Astrocyte (in vitro differentiated cells and primary cell): ENCODE data around the gene CRADD. TPM values are rescaled to one million over a fixed set of nuclear protein-coding genes. Genes with fewer than 3 reads are reported as not detected.

Experiments used
- DNase-seq: peaks from one replicate; pipeline ENCODE4 v3.0.0-alpha.2; 2010; ENCODE audit warnings: low read depth
- FAIRE-seq: peaks from 2 replicates; lab custom pipeline; 2011; peaks lifted over from hg19 to GRCh38; lab: Jason Lieb, UNC
- H2AFZ ChIP-seq: 2 replicates; pipeline ENCODE4 v1.6.0; 2012; ENCODE audit warnings: low read depth, low read length, inconsistent platforms
- H3K27ac ChIP-seq: 2 replicates; pipeline ENCODE4 v1.5.1; 2011; ENCODE audit warnings: low read depth, low read length, inconsistent platforms
- H3K27me3 ChIP-seq: 2 replicates; pipeline ENCODE4 v1.6.0; 2011; ENCODE audit warnings: low read length, inconsistent platforms; ENCODE audit not compliant: insufficient read depth
- H3K36me3 ChIP-seq: 2 replicates; pipeline ENCODE4 v1.5.1; 2011; ENCODE audit warnings: low read length, inconsistent platforms; ENCODE audit not compliant: insufficient read depth
- H3K4me1 ChIP-seq: 2 replicates; pipeline ENCODE4 v1.5.1; 2011; ENCODE audit warnings: low read length, inconsistent platforms; ENCODE audit not compliant: insufficient read depth
- H3K4me2 ChIP-seq: 2 replicates; pipeline ENCODE4 v1.6.0; 2012; ENCODE audit warnings: low read length, inconsistent platforms
- H3K4me3 ChIP-seq: 2 replicates; pipeline ENCODE4 v1.5.1; 2011; ENCODE audit warnings: low read depth, mild to moderate bottlenecking, low read length, inconsistent platforms; ENCODE audit not compliant: insufficient read depth
- H3K79me2 ChIP-seq: 2 replicates; pipeline ENCODE4 v1.6.0; 2012; ENCODE audit warnings: mild to moderate bottlenecking, low read length, inconsistent platforms; ENCODE audit not compliant: insufficient read depth
- H3K9ac ChIP-seq: 2 replicates; pipeline ENCODE4 v1.6.0; 2012; ENCODE audit warnings: mild to moderate bottlenecking, low read length, inconsistent platforms
- H3K9me3 ChIP-seq: 2 replicates; pipeline ENCODE4 v1.5.1; 2012; ENCODE audit warnings: low read depth, mild to moderate bottlenecking, low read length, inconsistent platforms; ENCODE audit not compliant: insufficient read depth
- H4K20me1 ChIP-seq: 2 replicates; pipeline ENCODE4 v1.6.0; 2012; ENCODE audit warnings: low read length, inconsistent platforms; ENCODE audit not compliant: insufficient read depth
- H3K27ac Mint-ChIP-seq: one replicate; pipeline ENCODE4 v1.8.0; 2021; ENCODE audit warnings: mild to moderate bottlenecking, mixed read lengths; ENCODE audit not compliant: unreplicated experiment
- H3K27me3 Mint-ChIP-seq: one replicate; pipeline ENCODE4 v1.8.0; 2021; ENCODE audit warnings: low read depth, mixed read lengths; ENCODE audit not compliant: unreplicated experiment
- H3K36me3 Mint-ChIP-seq: one replicate; pipeline ENCODE4 v1.8.0; 2021; ENCODE audit warnings: low read depth, mixed read lengths; ENCODE audit not compliant: unreplicated experiment
- H3K4me1 Mint-ChIP-seq: one replicate; pipeline ENCODE4 v1.8.0; 2021; ENCODE audit warnings: low read depth, mixed read lengths; ENCODE audit not compliant: unreplicated experiment
- H3K4me3 Mint-ChIP-seq: one replicate; pipeline ENCODE4 v1.8.0; 2021; ENCODE audit warnings: mild to moderate bottlenecking, moderate library complexity, mixed read lengths; ENCODE audit not compliant: unreplicated experiment
- H3K9me3 Mint-ChIP-seq: one replicate; pipeline ENCODE4 v1.8.0; 2021; ENCODE audit warnings: mild to moderate bottlenecking, mixed read lengths; ENCODE audit not compliant: unreplicated experiment
- EZH2 ChIP-seq: IDR thresholded peaks from 2 replicates; pipeline ENCODE4 v1.6.1; 2012; ENCODE audit warnings: mild to moderate bottlenecking, low read length, inconsistent platforms; ENCODE audit not compliant: insufficient read depth
- total RNA-seq: library from RNA; stranded (reverse); gene quantifications from 2 replicates; pipeline ENCODE4 v1.2.1, GENCODE V29; 2021
- TF ChIP-seq, protein P1 (sequence below): IDR thresholded peaks from 2 replicates; pipeline ENCODE4 v1.5.1; 2011; ENCODE audit warnings: low read depth, mild to moderate bottlenecking, inconsistent platforms, low read length, moderate library complexity; ENCODE audit not compliant: insufficient read depth

Gene CRADD
- total RNA-seq, 1 donor from 2014 or later: 8.8 TPM

DNA sequence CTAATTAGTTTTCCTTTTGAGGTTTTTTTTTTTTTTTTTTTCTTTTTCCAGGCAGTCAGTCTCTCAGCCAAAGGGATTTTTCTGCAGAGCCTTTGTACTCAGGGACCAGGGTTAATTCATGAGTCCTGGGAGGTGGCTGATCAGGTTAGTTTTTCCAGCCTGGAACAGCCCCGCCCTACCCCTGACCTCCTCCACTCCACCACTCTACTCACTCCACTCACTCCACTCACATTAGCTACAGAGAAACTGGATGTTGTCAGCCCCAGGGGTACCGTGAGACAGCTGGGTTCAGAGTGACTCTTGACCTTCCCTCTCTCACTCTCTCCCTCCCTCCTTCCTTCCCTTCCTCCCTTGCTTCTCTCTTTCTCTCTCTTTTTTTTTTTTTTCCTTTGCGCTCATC, 161.0 kb downstream of the CRADD start:
- no peaks in the 10 kb centered on the region for H3K36me3 Mint-ChIP-seq
- H3K27me3 ChIP-seq: no peaks in the 10 kb centered on the region
- no peak overlapping the region for H3K27ac ChIP-seq
- no peak for TF ChIP-seq EZH2
- TF ChIP-seq, protein P1, sequence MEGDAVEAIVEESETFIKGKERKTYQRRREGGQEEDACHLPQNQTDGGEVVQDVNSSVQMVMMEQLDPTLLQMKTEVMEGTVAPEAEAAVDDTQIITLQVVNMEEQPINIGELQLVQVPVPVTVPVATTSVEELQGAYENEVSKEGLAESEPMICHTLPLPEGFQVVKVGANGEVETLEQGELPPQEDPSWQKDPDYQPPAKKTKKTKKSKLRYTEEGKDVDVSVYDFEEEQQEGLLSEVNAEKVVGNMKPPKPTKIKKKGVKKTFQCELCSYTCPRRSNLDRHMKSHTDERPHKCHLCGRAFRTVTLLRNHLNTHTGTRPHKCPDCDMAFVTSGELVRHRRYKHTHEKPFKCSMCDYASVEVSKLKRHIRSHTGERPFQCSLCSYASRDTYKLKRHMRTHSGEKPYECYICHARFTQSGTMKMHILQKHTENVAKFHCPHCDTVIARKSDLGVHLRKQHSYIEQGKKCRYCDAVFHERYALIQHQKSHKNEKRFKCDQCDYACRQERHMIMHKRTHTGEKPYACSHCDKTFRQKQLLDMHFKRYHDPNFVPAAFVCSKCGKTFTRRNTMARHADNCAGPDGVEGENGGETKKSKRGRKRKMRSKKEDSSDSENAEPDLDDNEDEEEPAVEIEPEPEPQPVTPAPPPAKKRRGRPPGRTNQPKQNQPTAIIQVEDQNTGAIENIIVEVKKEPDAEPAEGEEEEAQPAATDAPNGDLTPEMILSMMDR: no peak
- DNase-seq (no peak), FAIRE-seq (no peak)
- H3K4me2 ChIP-seq: no peak overlapping the region
- no peaks in the 10 kb centered on the region for H3K36me3 ChIP-seq
- H3K9ac ChIP-seq: no peak overlapping the region
- H3K79me2 ChIP-seq: no peaks in the 10 kb centered on the region
- H3K9me3 Mint-ChIP-seq: no peaks in the 10 kb centered on the region
- no peak overlapping the region for H3K27ac Mint-ChIP-seq
- no peaks in the 10 kb centered on the region for H3K4me1 ChIP-seq
- no peak overlapping the region for H2AFZ ChIP-seq
- no peak overlapping the region for H3K4me3 ChIP-seq
- H4K20me1 ChIP-seq: no peaks in the 10 kb centered on the region
- no peaks in the 10 kb centered on the region for H3K9me3 ChIP-seq
- no peak overlapping the region for H3K4me3 Mint-ChIP-seq
- H3K27me3 Mint-ChIP-seq: no peaks in the 10 kb centered on the region
- peaks cover 4% of the 10 kb centered on the region for H3K4me1 Mint-ChIP-seq

DNA sequence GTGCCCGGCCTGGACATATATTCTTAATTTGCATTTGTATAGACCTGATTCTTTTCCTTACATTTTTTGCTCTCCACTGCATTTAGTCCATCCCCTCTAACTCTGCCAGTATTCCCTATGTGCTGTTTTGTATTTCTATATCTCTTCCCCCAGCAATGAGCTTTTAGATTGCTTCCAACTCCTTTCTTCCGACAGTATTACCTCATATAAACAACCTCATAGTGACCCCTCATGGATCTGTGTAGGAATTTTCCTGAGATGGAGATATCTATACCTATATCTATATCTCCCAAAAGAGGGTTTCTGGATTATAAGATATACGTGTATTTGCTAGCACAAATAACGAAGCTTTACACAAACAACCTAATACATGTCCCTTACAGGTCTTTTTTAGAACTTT, 161.9 kb downstream of the CRADD start:
- TF ChIP-seq EZH2: no peak
- TF ChIP-seq, protein P1: no peak
- Mint-ChIP-seq H3K36me3 (no peaks in the 10 kb centered on the region), H3K9me3 (no peaks in the 10 kb centered on the region), H3K4me3 (no peak overlapping the region), H3K27ac (no peak overlapping the region), H3K27me3 (no peaks in the 10 kb centered on the region), H3K4me1 (peaks cover 4% of the 10 kb centered on the region)
- Histone ChIP-seq H3K79me2 (no peaks in the 10 kb centered on the region), H3K4me3 (no peak overlapping the region), H4K20me1 (no peaks in the 10 kb centered on the region), H3K36me3 (no peaks in the 10 kb centered on the region), H3K4me2 (no peak overlapping the region), H3K27me3 (no peaks in the 10 kb centered on the region), H3K27ac (no peak overlapping the region), H2AFZ (no peak overlapping the region), H3K4me1 (no peaks in the 10 kb centered on the region), H3K9me3 (no peaks in the 10 kb centered on the region), H3K9ac (no peak overlapping the region)
- FAIRE-seq (no peak), DNase-seq (no peak)

DNA sequence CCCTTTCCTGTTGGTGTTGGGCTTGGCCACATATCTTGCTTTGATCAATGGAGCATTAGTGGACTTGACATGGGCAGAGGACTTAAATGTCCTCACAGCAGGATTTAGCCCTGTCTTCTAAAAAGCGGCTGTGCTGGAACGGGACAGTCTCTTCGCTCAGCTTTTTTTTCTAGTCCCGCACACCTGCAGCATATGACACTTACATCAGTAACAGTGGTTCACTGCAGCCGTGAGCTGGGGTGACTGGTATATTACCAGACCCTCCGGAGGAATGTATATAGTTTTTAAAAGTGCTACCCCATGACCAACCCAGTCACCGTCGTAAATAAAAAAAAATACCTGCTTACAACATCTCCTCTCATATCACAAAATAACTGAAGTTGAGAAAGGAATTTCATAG, 164.5 kb downstream of the CRADD start:
- Histone ChIP-seq H3K27ac (no peak overlapping the region), H2AFZ (no peak overlapping the region), H3K9me3 (no peaks in the 10 kb centered on the region), H3K4me1 (no peaks in the 10 kb centered on the region), H3K36me3 (no peaks in the 10 kb centered on the region), H4K20me1 (no peaks in the 10 kb centered on the region), H3K9ac (no peak overlapping the region), H3K4me2 (no peak overlapping the region), H3K4me3 (no peak overlapping the region), H3K79me2 (no peaks in the 10 kb centered on the region), H3K27me3 (no peaks in the 10 kb centered on the region)
- H3K27ac Mint-ChIP-seq: no peak overlapping the region
- H3K4me1 Mint-ChIP-seq: peaks cover 4% of the 10 kb centered on the region
- DNase-seq (no peak), FAIRE-seq (no peak)
- no peaks in the 10 kb centered on the region for H3K27me3 Mint-ChIP-seq
- no peak overlapping the region for H3K4me3 Mint-ChIP-seq
- H3K9me3 Mint-ChIP-seq: no peaks in the 10 kb centered on the region
- no peaks in the 10 kb centered on the region for H3K36me3 Mint-ChIP-seq
- no peak for TF ChIP-seq EZH2
- TF ChIP-seq, protein P1: no peak
